Neural cell (in vitro differentiated cells): ENCODE data around the gene BCDIN3D. TPM values are rescaled to one million over a fixed set of nuclear protein-coding genes. Genes with fewer than 3 reads are reported as not detected.

ENCODE experiments used
- H2AFZ ChIP-seq: fragments of 200-600, 300-800 bp; sonication (generic), shearing (Covaris generic); 2 replicates; pipeline ENCODE4 v1.6.0; 2014; ENCODE audit warnings: low read depth, mild to moderate bottlenecking, antibody characterized with exemption, low read length, moderate library complexity
- H3F3A ChIP-seq: fragments of 200-600 bp; shearing (Covaris generic); 2 replicates; pipeline ENCODE4 v1.6.1; 2016; ENCODE audit warnings: mild to moderate bottlenecking, moderate library complexity, mixed read lengths, antibody characterized with exemption, low read length; ENCODE audit not compliant: insufficient read depth, poor library complexity, severe bottlenecking
- H3K27ac ChIP-seq: fragments of 200-600, 300-800 bp; sonication (generic), shearing (Covaris generic); 2 replicates; pipeline ENCODE4 v1.5.1; 2014; ENCODE audit warnings: mild to moderate bottlenecking, low read length, moderate library complexity
- H3K27me3 ChIP-seq: fragments of 300-800, 200-600 bp; sonication (generic), shearing (Covaris generic); 2 replicates; pipeline ENCODE4 v1.6.0; 2014; ENCODE audit warnings: mild to moderate bottlenecking, low read depth, low read length, moderate library complexity; ENCODE audit not compliant: insufficient read depth
- H3K36me3 ChIP-seq: fragments of 300-800, 200-600 bp; sonication (generic), shearing (Covaris generic); 2 replicates; pipeline ENCODE4 v1.5.1; 2014; ENCODE audit warnings: mild to moderate bottlenecking, antibody characterized with exemption, low read length, moderate library complexity; ENCODE audit not compliant: insufficient read depth
- H3K4me2 ChIP-seq: fragments of 300-800, 200-600 bp; sonication (generic), shearing (Covaris generic); 2 replicates; pipeline ENCODE4 v1.6.0; 2014; ENCODE audit warnings: mild to moderate bottlenecking, low read length
- H3K4me3 ChIP-seq: fragments of 300-800, 200-600 bp; sonication (generic), shearing (Covaris generic); 2 replicates; pipeline ENCODE4 v1.5.1; 2014; ENCODE audit warnings: mild to moderate bottlenecking, low read length, moderate library complexity
- H3K79me2 ChIP-seq: fragments of 200-600 bp; shearing (Covaris generic); replicated peaks from 2 replicates; pipeline ENCODE4 v1.6.0; 2014; ENCODE audit warnings: mild to moderate bottlenecking, low read length, moderate library complexity; ENCODE audit not compliant: insufficient read depth
- H3K9ac ChIP-seq: fragments of 300-800, 200-600 bp; sonication (generic), shearing (Covaris generic); 2 replicates; pipeline ENCODE4 v1.6.1; 2016; ENCODE audit warnings: mild to moderate bottlenecking, low read length, mixed read lengths
- H3K9me2 ChIP-seq: fragments of 200-600 bp; shearing (Covaris generic); 2 replicates; pipeline ENCODE4 v1.6.1; 2016; ENCODE audit warnings: mild to moderate bottlenecking, low read length, mixed read lengths; ENCODE audit not compliant: insufficient read depth
- H3K9me3 ChIP-seq: fragments of 200-600, 300-800 bp; sonication (generic), shearing (Covaris generic); 2 replicates; pipeline ENCODE4 v1.6.1; 2016; ENCODE audit warnings: mild to moderate bottlenecking, mixed run types, low read length, moderate library complexity, mixed read lengths
- H4K20me1 ChIP-seq: fragments of 200-600 bp; shearing (Covaris generic); 2 replicates; pipeline ENCODE4 v1.6.1; 2016; ENCODE audit warnings: mild to moderate bottlenecking, mixed run types; ENCODE audit not compliant: insufficient read depth
- EP300 ChIP-seq: fragments of 450-650 bp; conservative IDR thresholded peaks from 2 replicates; pipeline ENCODE4 v1.6.1; 2014; ENCODE audit warnings: antibody characterized with exemption, mild to moderate bottlenecking, moderate library complexity; ENCODE audit not compliant: poor library complexity, severe bottlenecking
- EZH2 ChIP-seq: fragments of 200-600, 300-800 bp; shearing (Covaris generic), sonication (generic); IDR thresholded peaks from 2 replicates; pipeline ENCODE4 v1.6.1; 2014; ENCODE audit warnings: antibody characterized with exemption, low read length, borderline replicate concordance, mild to moderate bottlenecking; ENCODE audit not compliant: insufficient read depth, poor library complexity, severe bottlenecking
- MXI1 ChIP-seq: fragments of 450-650 bp; conservative IDR thresholded peaks from 2 replicates; pipeline ENCODE4 v1.6.1; 2014; ENCODE audit warnings: antibody characterized with exemption, mild to moderate bottlenecking; ENCODE audit not compliant: poor library complexity, severe bottlenecking
- POLR2AphosphoS5 ChIP-seq: IDR thresholded peaks from 2 replicates; pipeline ENCODE4 v1.6.1; 2012
- RAD21 ChIP-seq: fragments of 450-650 bp; conservative IDR thresholded peaks from 2 replicates; pipeline ENCODE4 v1.6.1; 2014; ENCODE audit warnings: antibody characterized with exemption, mild to moderate bottlenecking, moderate library complexity
- REST ChIP-seq: IDR thresholded peaks from 2 replicates; pipeline ENCODE4 v1.6.1; 2012; ENCODE audit warnings: borderline replicate concordance
- SMC3 ChIP-seq: fragments of 450-650 bp; conservative IDR thresholded peaks from 2 replicates; pipeline ENCODE4 v1.6.1; 2014; ENCODE audit warnings: antibody characterized with exemption, mild to moderate bottlenecking, moderate library complexity; ENCODE audit not compliant: poor library complexity
- TAF1 ChIP-seq: IDR thresholded peaks from 2 replicates; pipeline ENCODE4 v1.6.1; 2012; ENCODE audit warnings: low read depth
- polyA plus RNA-seq: library from polyadenylated mRNA; depleted of rRNA; stranded (reverse); fragments of >200 nt; gene quantifications from 2 replicates; pipeline ENCODE4 v1.2.3, GENCODE V29; 2014
- TF ChIP-seq, protein P1 (sequence below): fragments of 450-650 bp; IDR thresholded peaks from 2 replicates; pipeline ENCODE4 v1.5.1; 2014; ENCODE audit warnings: antibody characterized with exemption, mild to moderate bottlenecking, moderate library complexity; ENCODE audit not compliant: poor library complexity, severe bottlenecking

Gene BCDIN3D
- polyA plus RNA-seq, 1 donor from 2014 or later = 10.0 TPM

DNA sequence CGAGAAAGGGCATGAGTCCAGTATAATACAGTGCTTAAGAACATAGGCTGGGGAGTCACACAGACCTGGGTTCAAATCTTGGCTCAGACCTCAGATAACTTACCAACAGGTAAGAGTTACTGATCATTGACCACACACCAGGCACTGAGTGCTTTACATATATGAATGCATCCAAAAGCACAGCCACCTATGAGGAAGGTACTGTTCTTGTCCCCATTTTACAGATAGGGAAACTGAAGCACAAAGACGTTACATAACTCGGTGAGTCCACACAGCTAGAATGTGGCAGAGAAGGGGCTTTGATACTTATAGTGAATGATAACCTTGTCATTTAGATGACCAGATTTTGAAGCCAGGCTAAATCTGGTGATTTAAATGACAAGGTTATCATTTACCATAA is 33.2 kb upstream of the BCDIN3D start:
- H3K36me3 ChIP-seq = no peaks in the 10 kb centered on the region
- H3K27ac ChIP-seq = no peak overlapping the region

GRCh38 chr12:49875115-49875720 is 32.3 kb upstream of the BCDIN3D start:
- Histone ChIP-seq H3K79me2 (no peaks in the 10 kb centered on the region), H3K9ac (no peak overlapping the region), H3K9me2 (no peaks in the 10 kb centered on the region), H4K20me1 (no peaks in the 10 kb centered on the region), H3K27me3 (no peaks in the 10 kb centered on the region), H2AFZ (no peak overlapping the region), H3K4me2 (no peak overlapping the region), H3K27ac (no peak overlapping the region), H3K36me3 (no peaks in the 10 kb centered on the region), H3K9me3 (no peaks in the 10 kb centered on the region), H3K4me3 (no peak overlapping the region), H3F3A (no peaks in the 10 kb centered on the region)
- TF ChIP-seq POLR2AphosphoS5 (no peak), EZH2 (no peak), RAD21 (no peak), TAF1 (no peak), EP300 (no peak), SMC3 (no peak), REST (no peak), MXI1 (no peak)
- TF ChIP-seq, protein P1, sequence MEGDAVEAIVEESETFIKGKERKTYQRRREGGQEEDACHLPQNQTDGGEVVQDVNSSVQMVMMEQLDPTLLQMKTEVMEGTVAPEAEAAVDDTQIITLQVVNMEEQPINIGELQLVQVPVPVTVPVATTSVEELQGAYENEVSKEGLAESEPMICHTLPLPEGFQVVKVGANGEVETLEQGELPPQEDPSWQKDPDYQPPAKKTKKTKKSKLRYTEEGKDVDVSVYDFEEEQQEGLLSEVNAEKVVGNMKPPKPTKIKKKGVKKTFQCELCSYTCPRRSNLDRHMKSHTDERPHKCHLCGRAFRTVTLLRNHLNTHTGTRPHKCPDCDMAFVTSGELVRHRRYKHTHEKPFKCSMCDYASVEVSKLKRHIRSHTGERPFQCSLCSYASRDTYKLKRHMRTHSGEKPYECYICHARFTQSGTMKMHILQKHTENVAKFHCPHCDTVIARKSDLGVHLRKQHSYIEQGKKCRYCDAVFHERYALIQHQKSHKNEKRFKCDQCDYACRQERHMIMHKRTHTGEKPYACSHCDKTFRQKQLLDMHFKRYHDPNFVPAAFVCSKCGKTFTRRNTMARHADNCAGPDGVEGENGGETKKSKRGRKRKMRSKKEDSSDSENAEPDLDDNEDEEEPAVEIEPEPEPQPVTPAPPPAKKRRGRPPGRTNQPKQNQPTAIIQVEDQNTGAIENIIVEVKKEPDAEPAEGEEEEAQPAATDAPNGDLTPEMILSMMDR = no peak

More for the DNA sequence above, 33.2 kb upstream of the BCDIN3D start:
- Histone ChIP-seq H3K4me3 (no peak overlapping the region), H4K20me1 (no peaks in the 10 kb centered on the region), H2AFZ (no peak overlapping the region), H3K9me2 (no peaks in the 10 kb centered on the region), H3K9ac (no peak overlapping the region), H3K9me3 (no peaks in the 10 kb centered on the region), H3K79me2 (no peaks in the 10 kb centered on the region), H3K4me2 (no peak overlapping the region), H3K27me3 (no peaks in the 10 kb centered on the region), H3F3A (no peaks in the 10 kb centered on the region)
- TF ChIP-seq, protein P1 = no peak
- TF ChIP-seq REST (no peak), EZH2 (no peak), POLR2AphosphoS5 (no peak)
